ENCODE results near the gene NDUFA3. TPM values are rescaled to one million over a fixed set of nuclear protein-coding genes. Genes with fewer than 3 reads are reported as not detected.

NDUFA3 gene
- total RNA-seq, 6 donors from 2014 or later: 11.5 to 127 (median 49.5) TPM

DNA sequence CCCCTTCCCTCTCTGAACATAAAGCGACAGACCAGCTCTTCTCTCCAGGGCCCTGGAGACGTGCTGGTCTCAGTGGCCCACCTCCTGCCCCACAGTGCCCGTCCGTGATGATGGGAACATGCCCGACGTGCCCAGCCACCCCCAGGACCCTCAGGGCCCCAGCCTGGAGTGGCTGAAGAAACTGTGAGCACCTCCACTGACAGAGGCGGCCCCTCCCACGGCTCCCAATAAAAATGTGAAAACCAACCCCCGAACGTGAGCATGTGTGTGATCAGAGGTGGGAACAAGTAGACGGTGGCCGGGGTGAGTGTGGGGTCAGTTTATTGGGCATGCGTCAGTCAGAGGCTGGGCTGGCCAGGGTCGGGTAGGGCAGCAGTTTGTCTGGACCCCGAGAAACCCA, 4.1 kb downstream of the NDUFA3 start:
- ATAC-seq (ENCODE audit: low FRiP score in 2 of 2): no peak
- 88 to 89% methylated on average over 15 of the region's 15 CpGs for WGBS, 2 donors
- no peak overlapping the region for H3K27ac ChIP-seq

DNA sequence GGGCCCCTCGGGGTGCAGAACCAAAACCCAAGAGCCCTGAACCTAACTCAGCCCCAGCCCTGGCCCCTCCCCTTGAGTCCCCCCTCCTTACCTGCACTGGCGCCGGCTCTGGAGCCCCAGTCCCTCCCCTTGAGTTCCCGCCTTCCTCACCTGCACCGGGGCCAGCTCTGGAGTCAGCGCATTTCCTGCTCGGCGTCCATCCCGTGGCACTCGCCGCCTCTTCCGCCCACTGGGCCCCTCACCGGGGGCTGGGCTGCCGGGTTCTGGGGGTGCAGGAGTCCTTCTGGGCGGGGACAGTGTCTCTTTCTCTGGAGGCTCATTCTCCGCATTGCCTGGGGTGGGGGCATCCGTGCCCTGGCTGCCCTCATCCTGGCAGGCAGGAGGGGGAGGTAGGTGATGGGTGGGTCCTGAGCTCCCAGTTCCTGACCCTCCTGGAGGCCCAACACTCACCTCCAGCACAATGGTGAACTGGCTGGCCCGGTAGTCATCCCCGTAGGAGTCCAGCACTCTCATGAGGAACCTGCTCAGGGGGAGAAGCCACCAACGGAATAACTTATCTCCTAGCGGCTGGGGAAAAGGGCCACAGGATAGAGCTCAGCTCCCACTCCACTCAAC, 5.3 kb downstream of the NDUFA3 start:
- ATAC-seq (ENCODE audit: low FRiP score in 2 of 2) (no peak), DNase-seq (no peak)
- H3K27ac ChIP-seq: no peak overlapping the region
- WGBS, 2 donors: 87 to 88% methylated on average over 16 to 19 of the region's 21 CpGs
- peaks cover 30 to 59% (median 54%) of the 10 kb centered on the region in 4 donors for H3K36me3 ChIP-seq
- TF ChIP-seq, protein P1, sequence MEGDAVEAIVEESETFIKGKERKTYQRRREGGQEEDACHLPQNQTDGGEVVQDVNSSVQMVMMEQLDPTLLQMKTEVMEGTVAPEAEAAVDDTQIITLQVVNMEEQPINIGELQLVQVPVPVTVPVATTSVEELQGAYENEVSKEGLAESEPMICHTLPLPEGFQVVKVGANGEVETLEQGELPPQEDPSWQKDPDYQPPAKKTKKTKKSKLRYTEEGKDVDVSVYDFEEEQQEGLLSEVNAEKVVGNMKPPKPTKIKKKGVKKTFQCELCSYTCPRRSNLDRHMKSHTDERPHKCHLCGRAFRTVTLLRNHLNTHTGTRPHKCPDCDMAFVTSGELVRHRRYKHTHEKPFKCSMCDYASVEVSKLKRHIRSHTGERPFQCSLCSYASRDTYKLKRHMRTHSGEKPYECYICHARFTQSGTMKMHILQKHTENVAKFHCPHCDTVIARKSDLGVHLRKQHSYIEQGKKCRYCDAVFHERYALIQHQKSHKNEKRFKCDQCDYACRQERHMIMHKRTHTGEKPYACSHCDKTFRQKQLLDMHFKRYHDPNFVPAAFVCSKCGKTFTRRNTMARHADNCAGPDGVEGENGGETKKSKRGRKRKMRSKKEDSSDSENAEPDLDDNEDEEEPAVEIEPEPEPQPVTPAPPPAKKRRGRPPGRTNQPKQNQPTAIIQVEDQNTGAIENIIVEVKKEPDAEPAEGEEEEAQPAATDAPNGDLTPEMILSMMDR (IDR thresholded peaks at IDR 0.05): no peak
- TF ChIP-seq POLR2A (IDR thresholded peaks at IDR 0.05) (no peak), EP300 (IDR thresholded peaks at IDR 0.05) (no peak), POLR2AphosphoS5 (IDR thresholded peaks at IDR 0.05) (no peak)
- H3K4me1 ChIP-seq: peaks cover 7 to 15% (median 10%) of the 10 kb centered on the region in 4 donors
- no peaks in the 10 kb centered on the region for H3K9me3 ChIP-seq
- H3K27me3 ChIP-seq: no peaks in the 10 kb centered on the region
- no peak overlapping the region for H3K4me3 ChIP-seq

More for the DNA sequence above, 4.1 kb downstream of the NDUFA3 start:
- H3K4me3 ChIP-seq: no peak overlapping the region
- no peak for DNase-seq
- peaks cover 12 to 22% (median 13%) of the 10 kb centered on the region in 4 donors for H3K4me1 ChIP-seq
- H3K9me3 ChIP-seq: no peaks in the 10 kb centered on the region
- TF ChIP-seq POLR2A (IDR thresholded peaks at IDR 0.05): no peak
- TF ChIP-seq EP300 (IDR thresholded peaks at IDR 0.05): no peak
- no peak for TF ChIP-seq POLR2AphosphoS5 (IDR thresholded peaks at IDR 0.05)
- H3K27me3 ChIP-seq: no peaks in the 10 kb centered on the region
- peaks cover 30 to 59% (median 54%) of the 10 kb centered on the region in 4 donors for H3K36me3 ChIP-seq

DNA sequence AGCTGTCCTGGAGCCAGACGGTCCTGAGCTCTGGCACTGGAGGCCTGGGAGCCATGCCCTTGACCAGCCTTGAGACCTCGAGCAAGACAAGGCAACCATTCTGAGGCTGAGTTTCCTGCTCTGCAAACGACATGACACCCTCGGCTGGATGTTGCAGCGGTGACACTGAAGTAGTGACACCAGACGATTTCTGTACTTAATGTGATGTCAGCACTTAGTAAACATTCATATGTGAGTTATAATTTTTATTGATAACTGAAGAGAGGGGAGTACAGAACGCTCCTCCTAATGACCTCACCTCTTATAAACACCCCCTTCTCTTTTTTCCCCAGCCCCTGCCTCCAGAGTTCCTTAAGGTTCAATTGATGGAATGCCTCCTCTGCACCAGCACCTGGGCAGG, 5.8 kb downstream of the NDUFA3 start:
- Histone ChIP-seq H3K4me3 (no peak overlapping the region), H3K27ac (no peak overlapping the region), H3K4me1 (peaks cover 3 to 10% (median 6%) of the 10 kb centered on the region in 4 donors), H3K27me3 (no peaks in the 10 kb centered on the region), H3K36me3 (peaks cover 30 to 59% (median 54%) of the 10 kb centered on the region in 4 donors), H3K9me3 (no peaks in the 10 kb centered on the region)
- ATAC-seq (ENCODE audit: low FRiP score in 2 of 2) (no peak), DNase-seq (no peak)
- WGBS, 2 donors: 87 to 88% methylated on average over 6 to 7 of the region's 7 CpGs
- TF ChIP-seq, protein P1 (IDR thresholded peaks at IDR 0.05): no peak
- no peak for TF ChIP-seq EP300 (IDR thresholded peaks at IDR 0.05)
- no peak for TF ChIP-seq POLR2A (IDR thresholded peaks at IDR 0.05)
- TF ChIP-seq POLR2AphosphoS5 (IDR thresholded peaks at IDR 0.05): no peak

DNA sequence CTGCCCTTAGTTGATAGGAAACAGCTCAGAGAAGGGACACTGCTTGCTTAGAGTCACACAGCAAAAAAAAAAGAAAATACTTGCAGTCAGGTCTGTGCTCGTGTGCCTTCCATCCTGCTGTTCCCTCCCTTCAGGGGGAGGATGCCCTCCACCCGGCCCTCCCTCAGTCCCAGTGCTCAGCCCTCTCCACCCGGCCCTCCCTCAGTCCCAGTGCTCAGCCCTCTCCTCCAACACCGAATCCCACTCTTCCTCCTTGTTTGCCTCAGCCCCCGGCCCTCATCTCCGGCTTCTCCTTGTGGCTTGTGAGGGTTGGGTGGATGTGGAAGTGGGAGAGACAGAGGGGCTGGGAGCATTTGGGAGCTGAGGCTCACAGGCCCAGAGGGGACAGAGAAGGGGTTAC, 7.0 kb downstream of the NDUFA3 start:
- Histone ChIP-seq H3K27me3 (no peaks in the 10 kb centered on the region), H3K4me3 (no peak overlapping the region), H3K36me3 (peaks cover 30 to 59% (median 54%) of the 10 kb centered on the region in 4 donors), H3K27ac (no peak overlapping the region), H3K9me3 (no peaks in the 10 kb centered on the region), H3K4me1 (peaks cover 9 to 11% (median 10%) of the 10 kb centered on the region in 4 donors)
- ATAC-seq (ENCODE audit: low FRiP score in 2 of 2): no peak
- TF ChIP-seq, protein P1 (IDR thresholded peaks at IDR 0.05): no peak
- TF ChIP-seq EP300 (IDR thresholded peaks at IDR 0.05) (no peak), POLR2AphosphoS5 (IDR thresholded peaks at IDR 0.05) (no peak)
- 77 to 83% methylated on average over 6 of the region's 6 CpGs for WGBS, 2 donors
- DNase-seq: no peak

DNA sequence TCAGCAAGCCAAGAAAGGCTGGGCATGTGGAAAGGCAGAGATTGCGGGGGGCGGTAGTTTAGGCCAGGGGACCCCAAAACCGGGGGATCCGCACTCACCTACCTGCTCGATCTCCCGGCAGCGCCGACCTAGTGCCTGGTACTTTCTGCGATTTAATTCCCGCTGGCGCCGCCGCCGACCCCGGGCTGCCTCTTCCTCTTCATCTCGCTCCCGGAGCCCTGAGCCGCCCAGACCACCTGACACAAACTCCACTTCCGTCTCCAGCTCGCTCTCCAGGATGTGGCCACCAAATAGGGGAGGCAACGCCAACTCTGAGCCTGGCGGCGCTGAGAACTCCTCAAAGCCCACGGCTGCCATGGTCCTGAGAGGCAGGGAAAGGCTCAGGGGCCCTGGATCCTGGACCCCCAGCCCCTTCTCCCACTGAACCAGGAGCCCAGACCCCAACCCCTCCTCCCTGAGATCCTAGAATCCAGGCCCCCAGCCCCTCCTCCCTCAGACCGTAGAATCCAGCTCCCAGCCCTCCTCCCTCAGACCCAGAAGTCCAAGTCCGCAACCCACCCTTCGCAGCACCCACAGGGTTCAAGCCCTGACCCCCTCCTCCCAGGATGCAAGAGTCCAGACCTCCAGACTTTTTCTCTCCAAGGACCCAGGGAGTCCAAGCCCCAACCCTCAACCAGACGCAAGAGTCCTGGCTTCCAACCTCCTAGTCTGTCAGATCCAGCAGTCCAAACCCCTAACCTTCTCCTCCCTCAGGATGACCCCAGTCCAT, 11.9 kb downstream of the NDUFA3 start:
- H3K27ac ChIP-seq: peak overlapping the region in 3 of 4 donors; percentile 89 to 96 (median 90)
- peaks cover 24 to 31% (median 25%) of the 10 kb centered on the region in 4 donors for H3K4me1 ChIP-seq
- WGBS, 2 donors: 20 to 26% methylated on average over 24 to 28 of the region's 28 CpGs
- peak; percentile 72 to 85 for DNase-seq
- H3K9me3 ChIP-seq: no peaks in the 10 kb centered on the region
- H3K36me3 ChIP-seq: peaks cover 10 to 31% (median 20%) of the 10 kb centered on the region in 4 donors
- ATAC-seq (ENCODE audit: low FRiP score in 2 of 2): peak; percentile 35 to 60
- TF ChIP-seq POLR2AphosphoS5 (IDR thresholded peaks at IDR 0.05) (no peak), EP300 (IDR thresholded peaks at IDR 0.05) (no peak), POLR2A (IDR thresholded peaks at IDR 0.05) (no peak)
- TF ChIP-seq, protein P1 (IDR thresholded peaks at IDR 0.05): no peak
- H3K4me3 ChIP-seq: peak overlapping the region; percentile 75 to 99 (median 87)
- H3K27me3 ChIP-seq: no peaks in the 10 kb centered on the region

Data from upper lobe of left lung (tissue), 6 donors.